Mammary epithelial cell (primary cell): ENCODE data around the gene GLYR1.

Experiments used
- CTCF ChIP-seq, 2 donors: IDR thresholded peaks in 1 of 2; conservative IDR thresholded peaks in 1 of 2; 2 replicates each; pipeline ENCODE4 v1.5.1; 2011 to 2012; ENCODE audit warnings: inconsistent platforms in 2 of 2, low read length in 2 of 2, mild to moderate bottlenecking in 2 of 2, control low read depth in 1 of 2, low read depth in 1 of 2; ENCODE audit not compliant: insufficient read depth in 1 of 2; ENCODE audit errors: extremely low read depth in 1 of 2
- EZH2 ChIP-seq: IDR thresholded peaks from 2 replicates; pipeline ENCODE4 v1.6.1; 2012; ENCODE audit warnings: low read length, inconsistent platforms, borderline replicate concordance

- TF ChIP-seq CTCF (conservative IDR thresholded peaks at IDR 0.05 in 1 of 2, IDR thresholded peaks at IDR 0.05 in 1 of 2; ENCODE audit: extremely low read depth in 1 of 2, insufficient read depth in 1 of 2, low read depth in 1 of 2, low read length in 2 of 2) (no peak), EZH2 (no peak)
These were observed 21.9 kb downstream of the GLYR1 start for GRCh38 chr16:4825196-4825595.
